ENCODE measurements around the gene IL18. TPM values are rescaled to one million over a fixed set of nuclear protein-coding genes. Genes with fewer than 3 reads are reported as not detected.
"Not testable (repeated sequence)": the region's sequence is repeated elsewhere in the genome, so short reads cannot be mapped to it uniquely, and the experiment has no call there.

IL18 gene
- total RNA-seq, 6 experiments from 2014 or later, result 2.7 to 7.2 (median 4.4) TPM

GRCh38 chr11:112195113-112195512, 31.2 kb upstream of the IL18 start:
- peak overlapping the region in 2 of 3 donors; percentile 8 to 49 for H3K27ac ChIP-seq
- H3K9me3 ChIP-seq; H3K4me3 ChIP-seq; H3K27me3 ChIP-seq; intact Hi-C loops (cut with DNase I): not testable (repeated sequence)
- TF ChIP-seq POLR2A (IDR thresholded peaks at IDR 0.05), result peak; percentile 39
- peaks cover 0 to 26% (median 0%) of the 10 kb centered on the region in 4 donors for H3K4me1 ChIP-seq
- 34% methylated on average over 10 of the region's 11 CpGs for WGBS (ENCODE audit: insufficient coverage, low coverage, low lambda C conversion rate, missing lambda C conversion rate)
- DNase-seq (peak in 1 of 3 donors; percentile 59), ATAC-seq (peak; percentile 48 to 80 (median 68))
- H3K36me3 ChIP-seq, result peaks cover 0 to 20% (median 0%) of the 10 kb centered on the region in 4 donors

GRCh38 chr11:112186304-112186703, 22.4 kb upstream of the IL18 start:
- DNase-seq, result no peak
- ATAC-seq, result no peak

GRCh38 chr11:112185883-112186282, 22.0 kb upstream of the IL18 start:
- no peaks in the 10 kb centered on the region for H3K9me3 ChIP-seq
- no peaks in the 10 kb centered on the region for H3K36me3 ChIP-seq
- no peak overlapping the region for H3K4me3 ChIP-seq
- H3K27ac ChIP-seq, result no peak overlapping the region
- TF ChIP-seq POLR2A (IDR thresholded peaks at IDR 0.05) (no peak), CTCF (IDR thresholded peaks at IDR 0.05) (no peak)
- peaks cover 0 to 3% (median 0%) of the 10 kb centered on the region in 4 donors for H3K4me1 ChIP-seq
- ATAC-seq, result no peak
- H3K27me3 ChIP-seq, result no peaks in the 10 kb centered on the region
- no peak for DNase-seq
- intact Hi-C loops (cut with DNase I), result no loop called here

More at GRCh38 chr11:112186304-112186703, 22.4 kb upstream of the IL18 start:
- H3K36me3 ChIP-seq, result no peaks in the 10 kb centered on the region
- TF ChIP-seq CTCF (IDR thresholded peaks at IDR 0.05) (no peak), POLR2A (IDR thresholded peaks at IDR 0.05) (no peak)
- intact Hi-C loops (cut with DNase I), result no loop called here
- H3K27me3 ChIP-seq, result no peaks in the 10 kb centered on the region
- H3K9me3 ChIP-seq, result no peaks in the 10 kb centered on the region
- no peak overlapping the region for H3K4me3 ChIP-seq
- H3K27ac ChIP-seq, result no peak overlapping the region
- peaks cover 0 to 3% (median 0%) of the 10 kb centered on the region in 4 donors for H3K4me1 ChIP-seq

GRCh38 chr11:112182867-112183266, 19.0 kb upstream of the IL18 start:
- intact Hi-C loops (cut with DNase I), result no loop called here
- H3K4me1 ChIP-seq, result peaks cover 0 to 3% (median 0%) of the 10 kb centered on the region in 4 donors
- H3K27me3 ChIP-seq, result no peaks in the 10 kb centered on the region
- ATAC-seq, result no peak
- no peaks in the 10 kb centered on the region for H3K9me3 ChIP-seq
- H3K4me3 ChIP-seq, result no peak overlapping the region
- 54% methylated on average over 1 of the region's 1 CpG for WGBS (ENCODE audit: insufficient coverage, low coverage, low lambda C conversion rate, missing lambda C conversion rate)
- H3K27ac ChIP-seq, result no peak overlapping the region
- DNase-seq, result no peak
- peaks cover 0 to 9% (median 2%) of the 10 kb centered on the region in 4 donors for H3K36me3 ChIP-seq
- TF ChIP-seq POLR2A (IDR thresholded peaks at IDR 0.05), result no peak
- TF ChIP-seq CTCF (IDR thresholded peaks at IDR 0.05), result no peak

GRCh38 chr11:112179601-112180000, 15.7 kb upstream of the IL18 start:
- H3K36me3 ChIP-seq, result peaks cover 0 to 9% (median 2%) of the 10 kb centered on the region in 4 donors
- DNase-seq (no peak), ATAC-seq (peak in 2 of 4 donors; percentile 3 to 11)
- H3K9me3 ChIP-seq, result no peaks in the 10 kb centered on the region
- no peak overlapping the region for H3K4me3 ChIP-seq
- intact Hi-C loops (cut with DNase I), result no loop called here
- H3K27me3 ChIP-seq, result no peaks in the 10 kb centered on the region
- H3K4me1 ChIP-seq, result no peaks in the 10 kb centered on the region
- H3K27ac ChIP-seq, result no peak overlapping the region
- no peak for TF ChIP-seq POLR2A (IDR thresholded peaks at IDR 0.05)
- TF ChIP-seq CTCF (IDR thresholded peaks at IDR 0.05), result no peak

All from right lobe of liver (tissue), 6 donors.